IMR-90 (cell line): ENCODE results near the gene TPRX2. TPM values are rescaled to one million over a fixed set of nuclear protein-coding genes. Genes with fewer than 3 reads are reported as not detected.
"Not testable (repeated sequence)": the region's sequence is repeated elsewhere in the genome, so short reads cannot be mapped to it uniquely, and the experiment has no call there.

ENCODE experiments used
- ATAC-seq: fragments of 200-7000 bp; cut with Tn5 transposase; 2 replicates; pipeline ENCODE4 v1.9.1; 2020; ENCODE audit warnings: low read depth, mild to moderate bottlenecking, moderate library complexity
- BruUV-seq: library from RNA; stranded (reverse); fragments of 400-500 nt; replicated peaks from 2 replicates; lab custom pipeline; 2021; lab: Mats Ljungman, UMichigan
- CTCF ChIA-PET: fragments of 300-600 bp; formaldehyde crosslinking; extraction: SDS; loops from one replicate; lab custom pipeline; 2021; ENCODE audit warnings: antibody characterized with exemption; lab: Yijun Ruan, JAX
- POLR2A ChIA-PET: fragments of 300-600 bp; sonication (Branson Sonifier 250); formaldehyde crosslinking; loops from one replicate; lab custom pipeline; 2022; ENCODE audit warnings: antibody characterized with exemption; ENCODE audit not compliant: unreplicated experiment; lab: Charles Lee
- DNase-seq: peaks from one replicate; pipeline ENCODE4 v3.0.0; 2013
- H2AFZ ChIP-seq: replicated peaks from 2 replicates; pipeline ENCODE3; 2013; ENCODE audit warnings: low read length, mild to moderate bottlenecking; ENCODE audit not compliant: poor library complexity
- H2AK5ac ChIP-seq: 2 replicates; pipeline ENCODE4 v1.6.1; 2013; ENCODE audit warnings: low read depth, low read length, inconsistent platforms
- H2AK9ac ChIP-seq: replicated peaks from 2 replicates; pipeline ENCODE3; 2013; ENCODE audit warnings: mild to moderate bottlenecking, low read depth, low read length, moderate library complexity; ENCODE audit not compliant: poor library complexity
- H2BK120ac ChIP-seq: 2 replicates; pipeline ENCODE4 v1.6.1; 2013; ENCODE audit warnings: low read depth, low read length, inconsistent platforms
- H2BK15ac ChIP-seq: 3 replicates; pipeline ENCODE4 v1.6.1; 2013; ENCODE audit warnings: low read depth, low read length, inconsistent platforms
- H2BK20ac ChIP-seq: 2 replicates; pipeline ENCODE4 v1.6.1; 2013; ENCODE audit warnings: low read depth, mild to moderate bottlenecking, inconsistent platforms, low read length, moderate library complexity
- H2BK5ac ChIP-seq: 2 replicates; pipeline ENCODE4 v1.6.1; 2013; ENCODE audit warnings: mild to moderate bottlenecking, low read depth, low read length, inconsistent platforms; ENCODE audit not compliant: poor library complexity, severe bottlenecking
- H3K14ac ChIP-seq: replicated peaks from 2 replicates; pipeline ENCODE4 v1.6.1; 2013; ENCODE audit warnings: low read depth, low read length, inconsistent platforms
- H3K18ac ChIP-seq: 2 replicates; pipeline ENCODE4 v1.6.1; 2013; ENCODE audit warnings: low read depth, low read length, control low read depth
- H3K23ac ChIP-seq: 2 replicates; pipeline ENCODE4 v1.6.1; 2013; ENCODE audit warnings: low read depth, low read length, inconsistent platforms
- H3K27ac ChIP-seq: 2 replicates; pipeline ENCODE4 v1.5.1; 2013; ENCODE audit warnings: mild to moderate bottlenecking, control low read depth, low read length; ENCODE audit not compliant: insufficient read depth
- H3K27me3 ChIP-seq: 2 replicates; pipeline ENCODE4 v1.6.1; 2013; ENCODE audit warnings: low read length; ENCODE audit not compliant: control insufficient read depth, insufficient read depth
- H3K36me3 ChIP-seq: 2 replicates; pipeline ENCODE4 v1.6.1; 2013; ENCODE audit warnings: low read length, mixed read lengths; ENCODE audit not compliant: control insufficient read depth, insufficient read depth
- H3K4ac ChIP-seq: 2 replicates; pipeline ENCODE4 v1.6.1; 2013; ENCODE audit warnings: low read depth, low read length, inconsistent platforms
- H3K4me1 ChIP-seq: 2 replicates; pipeline ENCODE4 v1.6.1; 2013; ENCODE audit warnings: low read length, mixed read lengths; ENCODE audit not compliant: control insufficient read depth, insufficient read depth
- H3K4me2 ChIP-seq: 2 replicates; pipeline ENCODE4 v1.6.1; 2013; ENCODE audit warnings: low read depth, mild to moderate bottlenecking, control low read depth, low read length, moderate library complexity
- H3K4me3 ChIP-seq: 2 replicates; pipeline ENCODE4 v1.5.1; 2013; ENCODE audit warnings: low read depth, mild to moderate bottlenecking, control low read depth, low read length, moderate library complexity; ENCODE audit not compliant: insufficient read depth
- H3K56ac ChIP-seq: 2 replicates; pipeline ENCODE4 v1.6.1; 2013; ENCODE audit warnings: low read length, inconsistent platforms; ENCODE audit not compliant: insufficient read depth; ENCODE audit errors: extremely low read depth
- H3K79me1 ChIP-seq, 2 experiments: 2 replicates each; pipeline ENCODE4 v1.6.1; 2013; ENCODE audit warnings: low read length in 2 of 2, inconsistent platforms in 1 of 2, low read depth in 1 of 2
- H3K9ac ChIP-seq: 2 replicates; pipeline ENCODE4 v1.6.1; 2013; ENCODE audit warnings: low read depth, low read length, control low read depth
- H3K9me1 ChIP-seq: 2 replicates; pipeline ENCODE4 v1.6.1; 2013; ENCODE audit warnings: low read length, inconsistent platforms; ENCODE audit not compliant: insufficient read depth
- H3K9me3 ChIP-seq: 2 replicates; pipeline ENCODE4 v1.6.1; 2013; ENCODE audit warnings: low read length; ENCODE audit not compliant: control insufficient read depth, insufficient read depth
- H4K20me1 ChIP-seq: 2 replicates; pipeline ENCODE4 v1.6.1; 2013; ENCODE audit warnings: low read length, inconsistent platforms; ENCODE audit not compliant: insufficient read depth
- H4K5ac ChIP-seq: 2 replicates; pipeline ENCODE4 v1.6.1; 2013; ENCODE audit warnings: mild to moderate bottlenecking, low read depth, low read length, control low read depth
- H4K8ac ChIP-seq, 2 experiments: 2 replicates each; pipeline ENCODE4 v1.6.1; 2013; ENCODE audit warnings: low read depth in 2 of 2, low read length in 2 of 2, control low read depth in 1 of 2, inconsistent platforms in 1 of 2
- H4K91ac ChIP-seq: 2 replicates; pipeline ENCODE4 v1.6.1; 2013; ENCODE audit warnings: low read depth, low read length, inconsistent platforms; ENCODE audit not compliant: insufficient read depth
- WGBS, 2 experiments: methylation state at CpG; one replicate each; pipeline versions ENCODE4 v1.1.5 to v1.1.7; 2013; ENCODE audit warnings: missing lambda C conversion rate in 2 of 2; ENCODE audit not compliant: insufficient read length in 1 of 2; ENCODE audit errors: extremely low coverage in 2 of 2; 5-methylcytosine and 5-hydroxymethylcytosine counted together
- dilution Hi-C: fragments of 300-500 bp; cut with HindIII; formaldehyde crosslinking; loops from one replicate; pipeline ENCODE4 v1.14.3; 2018; ENCODE audit warnings: low sequenced_read_pairs; ENCODE audit not compliant: unreplicated experiment
- in situ Hi-C: fragments of 300-500 bp; cut with MboI; formaldehyde crosslinking; loops from 3 replicates; pipeline ENCODE4 v1.14.3; 2019; ENCODE audit warnings: low sequenced_read_pairs, inconsistent platforms, mixed read lengths
- intact Hi-C: fragments of 100-400 bp; cut with micrococcal nuclease; formaldehyde crosslinking; loops from 2 replicates; pipeline ENCODE4 v1.10.0; 2022
- polyA plus RNA-seq, 3 experiments: library from polyadenylated mRNA; depleted of rRNA; stranded (reverse); fragments of >200 nt; gene quantifications; 2 replicates each; pipeline ENCODE4 v1.2.3, GENCODE V29; 2012; ENCODE audit warnings: low replicate concordance in 1 of 3
- total RNA-seq: library from RNA; depleted of rRNA; stranded (reverse); fragments of >200 nt; gene quantifications from 2 replicates; pipeline ENCODE4 v1.2.3, GENCODE V29; 2012

The TPRX2 gene
- total and polyA plus RNA-seq, 2 of the 4 experiments (the other 2 are of a cell fraction), result not detected

DNA sequence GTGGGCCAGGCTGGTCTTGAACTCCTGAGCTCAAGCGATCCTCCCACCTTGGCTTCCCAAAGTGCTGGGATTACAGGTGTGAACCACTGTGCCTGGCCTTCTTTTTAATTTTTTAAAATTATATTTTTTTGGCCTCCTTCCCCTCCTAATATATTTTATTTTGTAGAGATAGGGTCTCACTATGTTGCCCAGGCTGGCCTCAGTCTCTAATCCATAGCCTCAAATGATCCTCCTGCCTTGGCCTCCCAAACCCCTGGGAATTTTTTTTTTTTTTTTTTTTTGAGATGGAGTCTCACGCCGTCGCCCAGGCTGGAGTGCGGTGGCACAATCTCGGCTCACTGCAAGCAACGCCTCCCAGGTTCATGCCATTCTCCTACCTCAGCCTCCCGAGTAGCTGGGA lies 42.8 kb upstream of the TPRX2 start:
- WGBS, 2 experiments, result no CpG with 5 or more reads among the region's 8 CpGs
- H3K36me3 ChIP-seq, BruUV-seq, CTCF ChIA-PET, H3K9me1 ChIP-seq, H3K9ac ChIP-seq, H3K18ac ChIP-seq, H3K4ac ChIP-seq, H2AK9ac ChIP-seq, H4K20me1 ChIP-seq, H2AFZ ChIP-seq, H4K8ac ChIP-seq, H4K5ac ChIP-seq, H2BK120ac ChIP-seq, H2AK5ac ChIP-seq, dilution Hi-C loops, in situ Hi-C loops, DNase-seq, H2BK5ac ChIP-seq, H3K23ac ChIP-seq, POLR2A ChIA-PET, H3K4me1 ChIP-seq, H3K4me2 ChIP-seq, H2BK15ac ChIP-seq, H3K9me3 ChIP-seq, H2BK20ac ChIP-seq, H4K91ac ChIP-seq, H3K14ac ChIP-seq, ATAC-seq, intact Hi-C loops, H3K27ac ChIP-seq, H3K79me1 ChIP-seq, H3K4me3 ChIP-seq, H3K56ac ChIP-seq: not testable (repeated sequence)
- H3K27me3 ChIP-seq, result peaks cover 24% of the 10 kb centered on the region

DNA sequence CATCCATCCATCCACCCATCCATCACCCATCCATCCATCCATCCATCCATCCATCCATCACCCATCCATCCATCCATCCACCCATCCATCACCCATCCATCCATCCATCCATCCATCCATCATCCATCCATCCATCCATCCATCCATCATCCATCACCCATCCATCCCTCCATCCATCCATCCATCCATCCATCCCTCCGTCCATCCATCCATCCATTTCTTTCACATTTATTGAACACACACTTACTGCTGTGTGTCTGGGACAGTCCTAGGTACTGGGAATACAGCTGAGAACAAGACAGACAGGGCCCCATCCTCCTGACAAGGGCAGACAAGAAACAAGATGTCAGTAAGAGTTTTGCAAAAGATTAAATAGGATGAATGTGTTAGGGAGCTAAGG lies 40.8 kb upstream of the TPRX2 start:
- H3K4me2 ChIP-seq, H3K79me1 ChIP-seq, H4K20me1 ChIP-seq, H3K23ac ChIP-seq, H2BK20ac ChIP-seq, CTCF ChIA-PET, H2BK5ac ChIP-seq, H3K9ac ChIP-seq, H3K4me1 ChIP-seq, H4K8ac ChIP-seq, H2BK120ac ChIP-seq, H2BK15ac ChIP-seq, DNase-seq, intact Hi-C loops, H3K56ac ChIP-seq, H2AFZ ChIP-seq, ATAC-seq, POLR2A ChIA-PET, H3K36me3 ChIP-seq, H4K91ac ChIP-seq, H3K14ac ChIP-seq, H2AK9ac ChIP-seq, in situ Hi-C loops, H3K9me1 ChIP-seq, BruUV-seq, H3K9me3 ChIP-seq, H3K4me3 ChIP-seq, H3K4ac ChIP-seq, H2AK5ac ChIP-seq, H3K18ac ChIP-seq, H3K27ac ChIP-seq, H4K5ac ChIP-seq, dilution Hi-C loops: not testable (repeated sequence)
- WGBS, 2 experiments, result 100% methylated on average over 1 of the region's 1 CpG; no CpG with 5 or more reads in 1 of the 2 experiments
- H3K27me3 ChIP-seq, result peaks cover 37% of the 10 kb centered on the region
